HG03103 (cell line): Measurements from ENCODE around the gene PCYOX1L.

ENCODE experiments used
- ATAC-seq: cut with Tn5 transposase; IDR thresholded peaks from one replicate; pipeline ENCODE4 v1.9.1; 2021; ENCODE audit warnings: low read depth; ENCODE audit not compliant: unreplicated experiment

The PCYOX1L gene, protein sequence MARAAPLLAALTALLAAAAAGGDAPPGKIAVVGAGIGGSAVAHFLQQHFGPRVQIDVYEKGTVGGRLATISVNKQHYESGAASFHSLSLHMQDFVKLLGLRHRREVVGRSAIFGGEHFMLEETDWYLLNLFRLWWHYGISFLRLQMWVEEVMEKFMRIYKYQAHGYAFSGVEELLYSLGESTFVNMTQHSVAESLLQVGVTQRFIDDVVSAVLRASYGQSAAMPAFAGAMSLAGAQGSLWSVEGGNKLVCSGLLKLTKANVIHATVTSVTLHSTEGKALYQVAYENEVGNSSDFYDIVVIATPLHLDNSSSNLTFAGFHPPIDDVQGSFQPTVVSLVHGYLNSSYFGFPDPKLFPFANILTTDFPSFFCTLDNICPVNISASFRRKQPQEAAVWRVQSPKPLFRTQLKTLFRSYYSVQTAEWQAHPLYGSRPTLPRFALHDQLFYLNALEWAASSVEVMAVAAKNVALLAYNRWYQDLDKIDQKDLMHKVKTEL

DNA sequence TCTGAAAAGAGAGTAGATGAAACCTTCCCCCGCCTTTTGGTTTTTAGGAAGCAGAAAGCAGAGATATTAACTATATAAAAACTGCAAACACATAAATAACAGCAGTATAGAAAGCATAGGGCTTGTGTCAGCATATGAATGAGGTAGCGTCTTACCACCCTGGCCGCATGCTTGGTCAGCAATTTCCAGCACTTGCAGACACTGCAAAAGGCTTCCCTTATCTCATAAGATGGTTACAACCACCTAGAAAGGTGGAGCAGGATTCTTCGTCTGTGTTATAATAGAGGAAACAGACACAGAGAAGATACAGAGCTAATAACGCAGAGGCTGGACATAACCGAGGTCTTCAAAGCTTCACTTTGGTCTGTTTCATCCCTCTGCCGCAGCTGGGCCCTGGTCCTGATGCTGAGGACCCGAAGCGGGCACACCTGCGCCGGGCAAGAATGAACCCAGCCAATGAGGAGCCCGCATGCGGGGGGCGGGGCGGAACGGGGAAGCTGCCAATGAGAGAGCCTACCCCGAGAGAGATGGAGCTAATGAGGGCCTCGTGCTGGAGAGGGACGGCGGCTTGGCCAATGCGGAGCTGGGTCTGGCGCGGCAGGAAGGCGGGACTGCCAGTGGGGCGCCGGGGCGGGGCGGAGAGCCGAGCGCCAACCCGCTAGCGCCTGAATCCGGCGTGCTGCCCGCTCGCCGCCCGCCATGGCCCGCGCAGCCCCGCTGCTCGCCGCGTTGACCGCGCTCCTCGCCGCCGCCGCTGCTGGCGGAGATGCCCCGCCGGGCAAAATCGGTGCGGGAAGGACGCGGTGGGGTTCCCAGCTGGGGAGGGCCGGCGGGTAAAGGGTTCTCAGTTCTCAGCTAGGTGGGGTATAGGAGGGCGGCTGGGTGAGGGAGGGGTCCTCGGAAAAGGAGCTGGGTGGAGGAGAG lies at the start of gene PCYOX1L:
PCYOX1L (plus strand) TSS at position 677 of the 924 bp plus-strand sequence; CDS start at position 700, 23 bp downstream.
- peak; percentile 99 for ATAC-seq

DNA sequence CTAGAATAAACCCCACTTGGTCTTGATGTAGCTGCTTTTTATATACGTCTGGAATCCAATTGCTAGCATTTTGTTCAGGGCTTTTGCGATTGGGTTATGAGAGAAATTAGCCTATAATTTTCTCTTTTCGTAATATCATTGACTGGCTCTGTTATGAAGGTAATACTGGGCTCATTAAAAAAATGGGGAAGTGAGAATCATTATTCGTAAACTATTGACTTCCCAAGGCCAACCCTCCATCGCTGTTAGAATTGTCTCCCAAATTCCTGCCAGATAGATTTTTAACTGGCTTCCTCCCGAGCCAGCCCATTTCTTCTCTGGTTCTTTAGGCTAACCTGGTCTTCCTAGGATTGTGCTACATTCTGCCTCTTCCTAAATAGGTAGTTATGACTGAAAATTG lies 48.5 kb upstream of the PCYOX1L start:
- no peak for ATAC-seq

DNA sequence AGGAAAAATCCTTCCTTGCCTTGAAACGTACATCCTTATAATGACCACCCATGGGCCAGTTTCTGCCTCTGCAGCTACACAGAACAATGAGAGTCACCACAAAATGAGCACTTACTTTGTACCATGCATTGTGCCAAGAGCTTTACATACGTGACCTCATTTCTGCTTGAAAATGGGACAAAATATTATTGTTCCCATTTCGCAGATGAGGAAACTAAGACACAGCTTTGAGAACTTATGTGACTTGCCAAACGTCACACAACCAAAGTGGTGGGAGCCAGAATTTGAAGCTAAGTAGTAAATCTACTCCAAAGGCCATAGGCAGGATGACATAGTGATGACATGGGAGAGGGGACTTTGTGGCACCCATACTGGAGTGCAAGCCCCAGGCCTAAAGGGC lies 47.4 kb upstream of the PCYOX1L start:
- ATAC-seq, result no peak

DNA sequence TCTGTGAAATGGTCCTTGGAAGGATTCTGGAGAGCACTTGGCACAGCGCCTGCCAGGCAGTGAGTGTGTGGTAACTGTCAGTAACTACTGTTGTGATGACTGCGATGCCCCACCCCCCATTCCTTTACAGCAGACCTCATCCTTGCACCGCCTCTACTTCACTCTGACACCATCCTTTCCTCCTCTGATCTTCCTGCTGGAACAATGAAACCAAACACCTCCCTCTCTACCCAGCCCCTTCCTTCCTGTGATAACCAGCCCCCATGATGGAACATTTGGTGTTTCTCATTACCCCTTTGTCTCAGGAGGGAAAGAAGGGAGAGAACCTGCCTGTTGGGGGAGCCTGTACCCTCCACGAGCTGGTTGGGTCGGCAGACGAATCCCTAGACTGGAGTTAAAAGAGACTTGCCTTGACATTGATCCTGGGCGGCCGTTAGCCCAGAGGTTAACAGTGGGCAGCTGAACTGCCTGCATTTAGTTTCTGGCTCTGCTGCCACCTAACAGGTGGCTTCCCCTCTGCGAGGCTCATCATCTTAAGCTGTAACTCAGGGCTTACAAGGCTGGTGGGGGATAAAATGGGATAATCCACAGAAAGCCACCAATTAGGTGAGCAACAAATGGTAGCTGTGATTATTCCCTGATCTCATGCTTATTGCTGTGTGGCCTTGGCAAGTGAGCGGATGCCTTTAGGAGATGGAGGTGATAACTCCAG lies 46.7 kb upstream of the PCYOX1L start:
- ATAC-seq, result no peak

DNA sequence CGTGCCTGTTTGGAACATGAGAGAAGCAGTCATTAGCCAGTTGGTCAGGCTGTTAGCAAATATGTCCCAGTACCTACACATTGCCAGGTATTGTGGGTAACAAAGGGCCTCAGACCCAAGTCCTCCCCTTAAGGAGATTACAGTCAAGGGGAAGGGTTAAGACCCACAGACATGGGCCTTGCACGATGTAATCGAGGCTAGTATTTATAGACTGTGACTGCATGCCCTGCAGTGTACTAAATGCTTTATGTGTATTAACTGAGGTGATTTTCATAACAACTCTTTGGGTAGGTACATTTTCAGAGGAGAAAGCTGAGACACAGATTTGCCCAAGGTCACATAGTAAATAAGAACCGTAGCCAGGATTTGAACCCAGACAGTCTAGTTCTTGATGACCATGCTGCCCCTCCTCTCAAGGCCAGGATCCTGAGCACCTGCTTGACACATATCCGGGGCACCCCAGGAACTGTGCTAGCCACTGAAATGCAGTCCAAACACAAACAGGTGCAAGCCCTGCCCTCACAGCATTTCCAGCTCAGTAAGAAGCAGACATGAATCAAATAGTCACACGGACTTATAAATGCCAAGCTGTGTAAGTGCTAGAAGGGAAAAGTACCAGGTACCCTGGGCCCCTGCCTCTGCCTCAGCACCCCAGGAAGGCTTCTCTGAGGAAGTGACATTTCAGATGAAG lies 44.5 kb upstream of the PCYOX1L start:
- no peak for ATAC-seq

DNA sequence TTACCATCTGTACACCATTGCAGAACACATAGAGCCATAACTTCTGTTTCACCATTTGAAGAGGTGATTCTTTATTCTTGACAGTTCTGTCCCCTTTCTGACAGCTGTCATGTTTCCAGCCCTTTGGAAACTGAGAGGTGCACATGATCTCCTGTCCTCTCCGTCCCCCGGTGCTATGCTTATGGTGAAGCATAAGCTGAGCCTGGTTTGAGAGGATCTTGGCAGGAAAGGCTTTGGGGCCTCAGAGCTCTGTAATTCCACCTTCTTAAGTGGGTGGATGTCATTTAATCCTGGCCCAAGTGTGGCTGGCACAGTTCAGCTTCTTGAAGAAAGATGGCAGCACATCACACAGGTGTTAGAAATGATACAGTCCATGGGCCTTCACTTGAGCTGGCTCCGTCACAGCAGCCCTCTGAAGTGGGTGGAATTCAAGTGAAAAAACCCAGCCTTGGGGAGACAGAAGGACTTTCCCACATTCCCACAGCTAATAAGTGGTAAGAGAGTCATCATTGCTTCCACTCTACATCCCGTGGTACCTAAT lies 43.2 kb upstream of the PCYOX1L start:
- ATAC-seq, result no peak

DNA sequence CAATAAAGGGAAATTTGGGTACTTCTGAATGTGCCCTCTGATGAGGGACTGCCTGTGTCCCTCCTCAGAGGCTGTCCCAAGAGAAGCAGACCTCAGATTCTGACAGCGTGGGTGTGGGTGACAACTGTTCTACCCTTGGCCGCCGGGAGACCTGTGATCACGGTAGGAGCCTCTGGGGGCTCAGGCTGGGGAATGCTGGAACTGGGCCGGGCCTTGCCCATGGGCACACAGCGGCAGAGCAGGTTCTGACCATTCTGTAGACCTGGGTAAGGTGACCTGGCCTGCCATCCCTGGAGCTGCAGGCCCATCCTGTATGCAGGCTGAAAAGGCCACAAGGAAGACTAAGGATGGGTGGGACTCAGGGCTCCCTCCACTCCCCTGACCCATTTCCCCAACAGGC lies 42.1 kb upstream of the PCYOX1L start:
- ATAC-seq, result no peak

DNA sequence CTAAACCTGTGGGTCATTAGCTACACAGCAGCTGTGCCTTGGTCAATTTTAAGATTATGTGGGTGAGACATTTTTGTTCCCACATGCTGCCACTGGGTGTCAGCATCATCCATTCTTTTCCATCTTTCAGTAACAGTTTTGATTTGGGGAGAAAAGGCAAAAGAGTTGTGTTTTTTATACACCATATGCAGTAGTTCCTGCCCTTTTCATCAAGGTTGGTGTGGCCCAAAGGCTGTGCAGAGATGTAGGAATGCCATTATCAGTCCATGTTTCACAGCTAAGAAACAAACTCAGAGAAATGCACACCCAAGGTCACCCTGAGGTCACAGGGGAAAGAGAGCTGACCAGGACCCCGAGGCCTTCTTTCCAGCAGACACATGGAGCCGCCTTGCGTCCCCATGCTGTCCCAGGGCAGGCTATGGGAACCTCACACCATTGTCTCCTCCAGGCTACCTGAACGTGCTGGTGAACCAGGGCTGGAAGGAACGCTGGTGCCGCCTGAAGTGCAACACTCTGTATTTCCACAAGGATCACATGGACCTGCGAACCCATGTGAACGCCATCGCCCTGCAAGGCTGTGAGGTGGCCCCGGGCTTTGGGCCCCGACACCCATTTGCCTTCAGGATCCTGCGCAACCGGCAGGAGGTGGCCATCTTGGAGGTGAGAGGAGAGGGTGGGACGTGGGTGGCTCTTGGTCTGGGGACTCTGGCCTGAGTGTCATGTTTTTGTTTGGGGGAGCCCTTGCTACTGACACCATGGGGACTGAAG lies 40.4 kb upstream of the PCYOX1L start:
- ATAC-seq, result no peak

DNA sequence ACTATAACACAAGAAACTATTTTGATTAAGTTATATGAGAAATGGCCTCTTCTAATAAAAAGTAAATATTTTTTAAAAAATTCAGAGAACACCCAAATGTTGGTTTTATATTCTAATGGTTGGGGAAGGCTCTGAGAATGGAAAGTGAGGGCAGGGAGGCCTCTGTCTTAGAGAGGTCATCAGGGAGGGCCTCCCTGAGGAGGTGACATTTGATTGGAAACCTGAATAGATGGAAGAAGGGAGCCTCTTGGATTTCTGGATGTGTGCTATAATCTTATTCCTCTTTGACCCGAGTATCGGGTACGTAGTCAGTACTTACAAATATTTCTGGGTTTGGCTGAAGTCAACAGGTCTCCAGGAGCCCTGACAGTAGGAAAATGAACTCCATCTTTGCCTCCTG lies 38.7 kb upstream of the PCYOX1L start:
- no peak for ATAC-seq

DNA sequence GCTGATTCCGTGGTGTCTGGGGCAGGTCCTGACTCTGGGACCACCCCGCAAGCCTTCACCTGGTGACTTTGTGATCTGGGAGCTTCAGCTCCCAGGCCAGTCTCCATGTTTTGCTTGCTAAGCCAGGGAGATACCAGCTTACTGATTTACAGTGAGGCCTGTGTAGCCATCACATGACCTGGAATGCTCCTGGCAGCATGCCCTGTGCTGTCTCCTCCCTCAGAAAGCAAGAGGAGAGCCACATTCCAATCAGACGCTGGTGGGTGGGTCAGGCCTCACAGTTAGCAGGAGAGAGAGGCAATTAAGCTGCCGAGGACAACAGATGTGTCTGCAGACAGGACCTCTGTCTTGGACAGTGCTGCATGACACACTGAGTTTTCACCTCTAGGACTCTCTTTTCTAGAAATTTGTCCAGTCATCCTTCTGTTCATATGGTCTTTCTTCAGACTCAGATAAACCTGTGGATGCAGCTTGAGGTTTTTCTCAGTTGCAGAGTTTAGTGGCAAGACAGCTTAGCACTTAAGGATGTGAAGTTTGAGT lies 37.0 kb upstream of the PCYOX1L start:
- no peak for ATAC-seq

DNA sequence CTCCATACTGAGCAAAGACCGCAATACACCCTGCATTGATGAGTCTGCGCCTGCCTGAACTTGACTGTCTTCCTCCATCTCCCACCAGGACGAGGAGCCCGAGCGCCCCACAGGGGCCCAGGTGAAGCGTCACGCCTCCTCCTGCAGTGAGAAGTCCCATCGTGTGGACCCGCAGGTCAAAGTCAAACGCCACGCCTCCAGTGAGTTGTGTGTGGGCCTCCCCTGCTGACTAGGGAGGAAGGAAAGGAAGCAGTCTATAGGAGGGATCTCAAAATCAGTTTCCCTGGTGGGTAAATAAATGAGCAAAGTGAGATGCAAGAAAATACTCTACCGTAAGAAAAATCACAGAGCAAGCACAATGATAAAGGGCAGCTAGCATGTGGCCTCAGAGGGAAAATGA lies 35.3 kb upstream of the PCYOX1L start:
- ATAC-seq, result no peak

DNA sequence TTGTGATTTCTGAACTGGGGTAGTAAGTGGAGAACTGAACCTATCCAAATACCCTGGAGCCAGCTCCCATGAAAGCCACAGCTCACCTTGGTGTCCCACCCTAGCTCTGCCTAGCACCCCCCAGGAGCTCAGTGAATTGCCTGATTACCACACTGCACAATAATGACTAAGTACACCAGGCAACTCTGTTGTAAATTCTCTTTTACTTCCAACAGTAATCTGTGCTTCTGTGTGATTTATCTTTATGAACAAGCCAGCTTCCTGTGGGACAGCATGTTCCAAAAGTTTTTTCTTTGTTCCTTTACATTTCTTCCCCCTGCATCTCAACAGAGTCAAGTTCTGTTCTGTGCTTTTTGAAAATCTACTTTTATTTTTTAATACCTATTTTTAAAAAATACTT lies 34.6 kb upstream of the PCYOX1L start:
- ATAC-seq, result no peak

DNA sequence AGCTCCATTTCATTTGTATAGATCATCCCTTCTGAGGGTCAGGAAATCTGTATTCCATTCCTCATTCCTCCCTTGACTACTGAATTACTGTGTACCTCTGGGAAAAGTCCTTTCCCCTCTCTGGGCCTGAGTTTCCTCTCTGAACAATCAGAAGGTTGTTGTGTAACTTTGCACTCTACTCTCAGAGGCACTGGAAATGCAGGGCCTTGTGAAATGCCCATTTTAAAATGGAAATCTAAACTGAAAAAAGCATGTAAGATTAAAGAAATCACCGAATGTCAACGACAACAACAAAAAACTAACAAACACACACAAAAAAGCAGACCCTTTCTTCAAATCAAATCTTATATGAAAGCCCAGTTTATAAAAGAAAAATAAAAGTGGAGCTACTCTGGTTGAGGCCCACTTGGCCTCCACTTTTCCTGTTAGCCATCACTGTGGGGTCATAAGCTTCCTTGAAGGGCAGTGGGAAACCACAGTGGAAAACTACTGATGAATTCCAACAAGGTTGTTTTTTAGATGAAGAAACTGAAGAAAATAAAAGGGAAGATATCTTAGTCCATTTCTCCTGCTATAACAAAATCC lies 34.1 kb upstream of the PCYOX1L start:
- ATAC-seq, result no peak

DNA sequence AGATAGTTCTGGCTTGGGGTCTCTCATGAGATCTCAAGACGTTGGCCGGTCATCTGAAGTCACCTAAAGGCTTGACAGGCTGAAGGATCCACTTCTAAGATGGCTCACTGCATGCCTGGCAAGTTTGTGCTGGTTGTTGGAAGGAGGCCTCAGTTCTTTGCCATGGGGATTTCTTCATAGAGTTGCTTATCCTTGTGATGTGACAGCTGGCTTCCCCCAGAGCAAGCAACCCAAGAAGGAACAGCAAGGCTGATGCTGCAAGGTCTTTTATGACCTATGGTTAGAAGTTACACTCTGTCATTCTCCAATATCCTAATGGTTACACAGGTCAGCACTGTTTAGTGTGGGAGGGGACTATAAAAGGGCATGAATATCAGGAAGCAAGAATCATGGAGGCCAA lies 33.2 kb upstream of the PCYOX1L start:
- no peak for ATAC-seq

DNA sequence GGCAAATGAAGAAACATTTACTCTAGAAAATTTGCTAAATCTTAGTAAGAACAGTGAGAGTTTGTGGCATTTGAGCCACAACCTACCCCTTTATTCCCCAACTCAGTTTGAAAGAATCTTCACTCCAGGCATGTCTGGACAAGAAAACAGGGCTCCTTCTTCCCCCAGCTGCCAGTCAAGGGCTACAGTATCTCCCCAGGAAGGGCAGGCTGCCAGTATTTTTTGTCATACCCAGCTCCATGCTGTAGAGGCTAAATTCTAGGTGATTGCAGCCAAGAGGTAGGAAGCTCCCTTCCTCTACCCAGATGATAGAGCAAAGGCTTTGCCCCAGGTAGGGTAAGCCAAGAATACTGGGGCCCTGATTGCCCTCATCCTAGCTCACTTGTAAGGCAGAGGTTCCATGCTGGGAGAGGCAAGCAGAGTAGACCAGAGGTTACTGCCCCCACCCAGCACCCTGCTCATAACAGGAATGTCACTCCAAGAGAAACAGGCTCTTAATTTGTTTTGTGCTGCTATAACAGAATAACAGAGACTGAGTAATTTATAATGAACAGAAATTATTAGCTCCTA lies 32.6 kb upstream of the PCYOX1L start:
- ATAC-seq, result no peak

DNA sequence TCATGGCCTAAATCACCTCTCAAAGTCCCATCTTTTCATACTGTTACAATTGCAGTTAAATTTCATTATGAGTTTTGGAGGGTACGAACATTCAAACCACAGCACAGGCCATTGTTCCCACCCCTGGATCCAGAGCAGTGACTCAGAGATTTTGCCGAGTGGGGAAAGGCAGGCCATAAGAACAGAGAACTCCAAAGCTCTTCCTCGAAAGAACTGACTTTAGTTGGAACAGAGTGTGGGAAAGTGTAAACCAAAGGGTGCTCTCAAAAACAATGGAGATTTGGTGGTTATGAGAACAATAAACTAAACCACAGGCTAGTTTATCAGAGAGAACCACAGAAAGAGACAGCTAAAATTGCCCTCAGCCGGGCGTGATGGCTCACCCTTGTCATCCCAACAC lies 32.0 kb upstream of the PCYOX1L start:
- ATAC-seq, result no peak

DNA sequence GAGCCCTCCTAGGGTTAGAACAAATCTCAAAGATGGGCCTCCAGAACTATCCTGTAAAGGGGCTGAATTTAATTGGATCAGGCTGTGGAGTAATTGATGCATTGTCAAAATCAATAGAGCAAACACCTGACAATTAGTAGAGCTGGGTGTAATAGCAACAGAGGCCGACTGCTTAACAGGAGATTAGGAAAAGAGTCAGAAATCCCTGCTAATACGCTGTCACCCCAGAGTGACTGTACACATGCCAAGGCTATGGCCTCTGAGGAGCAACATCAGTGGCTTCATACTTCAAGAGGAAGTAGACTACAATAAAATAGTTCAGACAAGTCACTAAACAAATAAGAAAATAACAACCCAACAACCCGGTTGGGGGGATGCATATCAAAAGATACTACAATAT lies 31.2 kb upstream of the PCYOX1L start:
- no peak for ATAC-seq

DNA sequence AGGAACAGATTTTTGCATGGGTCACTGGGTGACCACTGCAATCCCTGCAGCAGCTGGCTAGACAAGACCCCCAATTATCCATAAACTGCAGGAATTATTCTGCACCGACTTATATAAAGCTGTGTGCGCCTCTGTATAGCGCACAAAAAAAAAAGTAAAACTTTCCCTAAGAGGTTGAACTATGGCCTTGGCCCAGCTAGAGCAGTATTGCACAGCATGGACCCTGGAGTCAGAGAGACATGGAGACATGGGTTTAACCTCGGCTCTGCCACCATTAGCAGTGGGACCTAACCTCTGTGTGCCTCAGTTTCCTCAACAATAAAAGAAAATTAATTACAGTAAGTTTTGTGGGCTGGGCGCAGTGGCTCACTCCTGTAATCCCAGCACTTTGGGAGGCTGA lies 29.7 kb upstream of the PCYOX1L start:
- ATAC-seq, result no peak
